HFFc6 (cell line): Measurements from ENCODE around the gene KRT37. TPM values are rescaled to one million over a fixed set of nuclear protein-coding genes. Genes with fewer than 3 reads are reported as not detected.
A peak's percentile ranks its signal among the peaks of the same experiment; 100 is the strongest.

Experiments used
- DNase-seq: peaks from one replicate; pipeline ENCODE4 v3.0.0-alpha.2; 2018
- H3K27ac Mint-ChIP-seq: 2 replicates; pipeline ENCODE4 v1.8.0; 2020; ENCODE audit warnings: mild to moderate bottlenecking, mixed read lengths
- H3K27me3 Mint-ChIP-seq: 2 replicates; pipeline ENCODE4 v1.8.0; 2021; ENCODE audit warnings: mild to moderate bottlenecking, moderate library complexity, mixed read lengths; ENCODE audit not compliant: insufficient read depth
- H3K36me3 Mint-ChIP-seq: 2 replicates; pipeline ENCODE4 v1.8.0; 2021; ENCODE audit warnings: low read depth, mixed read lengths
- H3K4me1 Mint-ChIP-seq: 2 replicates; pipeline ENCODE4 v1.8.0; 2020; ENCODE audit warnings: low read depth, mixed read lengths
- H3K4me3 Mint-ChIP-seq: 2 replicates; pipeline ENCODE4 v1.8.0; 2020; ENCODE audit warnings: mild to moderate bottlenecking, moderate library complexity, mixed read lengths
- H3K9me3 Mint-ChIP-seq: 2 replicates; pipeline ENCODE4 v1.8.0; 2020; ENCODE audit warnings: mild to moderate bottlenecking, mixed read lengths
- CTCF ChIP-seq: fragments of 200-600 bp; sonication (generic); IDR thresholded peaks from 2 replicates; pipeline ENCODE4 v1.5.0; 2021; ENCODE audit warnings: antibody characterized with exemption, mild to moderate bottlenecking
- total RNA-seq, 6 experiments: library from RNA; stranded (reverse); fragmentation: NEBNext Ultra II Directional; extraction: Animal tissue kit (Norgen Biotek cat#: 25700); gene quantifications; 2 replicates in 1 of 6; 3 replicates in 5 of 6; pipeline ENCODE4 v1.2.3, GENCODE V29; 2021

Gene KRT37
- total RNA-seq, 6 experiments from 2014 or later: not detected

- peak; percentile 80 for DNase-seq
- peak overlapping the region; percentile 68 for H3K27ac Mint-ChIP-seq
- TF ChIP-seq CTCF: no peak
- peak overlapping the region; percentile 53 for H3K4me3 Mint-ChIP-seq
- H3K27me3 Mint-ChIP-seq: peaks cover 4% of the 10 kb centered on the region
- H3K4me1 Mint-ChIP-seq: peaks cover 96% of the 10 kb centered on the region
- H3K9me3 Mint-ChIP-seq: peaks cover 6% of the 10 kb centered on the region
- H3K36me3 Mint-ChIP-seq: peaks cover 16% of the 10 kb centered on the region
Observed at GRCh38 chr17:41446806-41447205, 22.4 kb upstream of the KRT37 start.

- DNase-seq: no peak
- 0 out of 2 replicates have a peak, but pooled peaks cover 4% of the 10 kb centered on the region for H3K9me3 Mint-ChIP-seq
- no peak for TF ChIP-seq CTCF
- no peak overlapping the region for H3K4me3 Mint-ChIP-seq
- H3K4me1 Mint-ChIP-seq: peaks cover 82% of the 10 kb centered on the region
- H3K27me3 Mint-ChIP-seq: peaks cover 4% of the 10 kb centered on the region
- peaks cover 9% of the 10 kb centered on the region for H3K36me3 Mint-ChIP-seq
- 0 out of 2 replicates have a peak overlapping the region, but pooled peaks have one; percentile 53 for H3K27ac Mint-ChIP-seq
Observed at GRCh38 chr17:41444640-41445039, 20.3 kb upstream of the KRT37 start.

DNA sequence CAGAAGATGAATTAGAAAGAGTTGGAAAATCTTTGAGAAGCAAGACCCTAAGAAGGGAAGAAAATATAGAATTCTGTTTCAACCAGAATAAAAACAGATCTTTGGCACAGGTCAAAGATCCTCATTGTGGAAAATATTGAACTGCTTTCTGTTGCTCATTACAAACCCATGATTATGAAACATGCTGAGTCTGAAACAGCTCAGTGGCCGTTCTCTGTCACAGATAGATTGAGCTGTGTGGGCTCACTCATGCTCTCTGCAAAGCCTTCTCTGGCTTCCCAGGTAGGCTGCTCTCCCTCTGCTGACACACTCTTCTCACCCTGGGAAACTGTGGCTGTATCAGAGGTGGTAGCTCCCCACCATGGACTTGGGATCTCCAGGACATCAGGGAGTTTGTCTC lies 19.8 kb upstream of the KRT37 start:
- no peak overlapping the region for H3K4me3 Mint-ChIP-seq
- peak overlapping the region; percentile 53; the same call in 1 of the 2 replicates for H3K27ac Mint-ChIP-seq
- TF ChIP-seq CTCF: no peak
- peaks cover 82% of the 10 kb centered on the region for H3K4me1 Mint-ChIP-seq
- H3K27me3 Mint-ChIP-seq: peaks cover 2% of the 10 kb centered on the region; the same call in 1 of the 2 replicates
- 0 out of 2 replicates have a peak, but pooled peaks cover 4% of the 10 kb centered on the region for H3K9me3 Mint-ChIP-seq
- peak; percentile 6 for DNase-seq
- peaks cover 9% of the 10 kb centered on the region for H3K36me3 Mint-ChIP-seq

- peak; percentile 77 for DNase-seq
- peaks cover 9% of the 10 kb centered on the region for H3K36me3 Mint-ChIP-seq
- H3K27ac Mint-ChIP-seq: peak overlapping the region; percentile 44
- H3K27me3 Mint-ChIP-seq: peaks cover 2% of the 10 kb centered on the region; the same call in 1 of the 2 replicates
- no peak for TF ChIP-seq CTCF
- H3K9me3 Mint-ChIP-seq: 0 out of 2 replicates have a peak, but pooled peaks cover 4% of the 10 kb centered on the region
- no peak overlapping the region for H3K4me3 Mint-ChIP-seq
- peaks cover 73% of the 10 kb centered on the region for H3K4me1 Mint-ChIP-seq
Observed at GRCh38 chr17:41442739-41443138, 18.4 kb upstream of the KRT37 start.

DNA sequence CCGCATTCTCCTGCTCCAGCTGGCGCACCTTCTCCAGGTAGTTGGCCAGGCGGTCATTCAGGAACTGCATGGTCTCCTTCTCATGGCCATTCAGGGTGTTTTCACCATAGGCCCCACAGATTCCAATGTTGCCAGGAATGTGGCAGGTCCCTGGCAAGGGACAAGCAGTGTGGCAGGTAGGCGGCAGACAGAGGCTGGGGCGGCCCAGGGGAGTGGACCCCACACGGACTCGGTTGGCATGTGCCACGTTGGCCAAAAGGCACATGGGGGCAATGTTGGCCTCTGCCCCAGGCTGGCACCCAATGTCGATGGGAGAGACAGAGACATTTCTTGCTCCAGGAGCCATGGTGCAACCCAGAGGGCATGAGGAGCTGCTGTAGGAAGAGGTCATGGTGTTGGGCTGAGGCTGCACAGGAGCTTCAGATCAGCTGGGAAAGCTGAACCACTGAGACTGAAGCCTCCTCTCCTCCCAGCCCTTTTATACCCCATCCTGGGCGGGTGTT lies 16.2 kb upstream of the KRT37 start, which contains the start of gene KRT38:
Gene KRT38, minus strand, starts transcription at position 453 of the 503 bp plus-strand sequence. Its CDS starts 62 bp downstream, at position 391.
- Mint-ChIP-seq H3K4me1 (peaks cover 52% of the 10 kb centered on the region), H3K9me3 (0 out of 2 replicates have a peak, but pooled peaks cover 4% of the 10 kb centered on the region), H3K36me3 (peaks cover 9% of the 10 kb centered on the region), H3K27ac (no peak within 1 kb of the TSS), H3K4me3 (no peak within 1 kb of the TSS), H3K27me3 (peaks cover 2% of the 10 kb centered on the region; the same call in 1 of the 2 replicates)
- DNase-seq: no peak
- TF ChIP-seq CTCF: no peak
